Stimulated activated CD4-positive, alpha-beta T cell treated with anti-CD3 and anti-CD28 coated beads, Interleukin-15, amount 100 ng/mL, for 48 hours (primary cell): ENCODE data around the gene RGMA.
"Not testable (repeated sequence)": the region's sequence is repeated elsewhere in the genome, so short reads cannot be mapped to it uniquely, and the experiment has no call there.

Experiments used
- DNase-seq, 2 donors: peaks; one replicate each; pipeline ENCODE4 v3.0.0-alpha.2; 2020; ENCODE audit warnings: low read depth in 2 of 2

The RGMA gene

DNA sequence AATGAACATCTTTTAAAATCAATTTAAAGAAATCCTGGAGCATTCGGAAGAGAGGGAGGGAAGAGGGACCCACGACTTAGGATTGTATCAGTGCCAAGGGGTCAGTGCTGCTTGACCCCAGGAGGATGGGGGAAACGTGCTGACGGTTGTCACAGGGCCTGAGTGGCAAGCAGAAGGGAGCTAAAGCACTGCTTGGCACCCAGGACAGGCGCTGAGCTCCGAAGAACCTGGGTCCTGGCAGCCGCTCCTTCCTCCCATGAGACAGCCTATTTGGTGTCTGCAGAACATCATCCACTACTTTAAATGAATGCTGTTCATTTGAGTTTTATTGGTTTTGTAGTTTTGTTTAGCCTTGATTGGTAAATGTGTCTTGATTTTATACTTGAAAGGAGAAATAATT is 54.5 kb downstream of the RGMA start:
- DNase-seq: no peak

DNA sequence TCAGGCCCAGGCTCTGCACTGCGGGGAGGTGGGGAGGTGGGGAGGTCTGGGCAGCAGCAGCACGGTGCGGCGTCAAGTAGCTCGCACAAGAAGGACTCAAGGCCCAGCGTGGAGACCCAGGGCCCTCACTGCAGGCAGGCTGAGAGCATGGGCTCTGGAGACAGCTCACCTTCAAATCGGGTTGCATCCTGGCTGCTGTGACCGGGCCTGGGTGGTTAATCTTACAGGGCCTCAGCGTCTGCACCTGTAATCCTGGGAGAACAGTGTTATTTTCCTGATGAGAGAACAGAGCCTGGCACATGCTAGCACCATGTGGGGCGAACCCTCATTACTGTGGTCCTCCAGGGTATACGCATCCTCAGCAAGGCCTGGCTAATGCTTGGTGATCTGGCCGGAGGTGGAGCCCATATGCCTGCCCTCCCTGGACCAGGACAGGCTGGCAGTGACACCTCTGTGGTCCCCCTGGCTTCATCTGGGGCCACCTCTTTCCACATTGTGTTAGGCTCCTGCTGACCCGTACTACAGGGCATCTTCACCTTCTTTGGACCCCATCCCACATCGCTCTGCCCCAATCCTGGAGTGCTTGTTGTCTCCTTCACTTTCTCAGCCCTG is 55.5 kb downstream of the RGMA start:
- DNase-seq: no peak

DNA sequence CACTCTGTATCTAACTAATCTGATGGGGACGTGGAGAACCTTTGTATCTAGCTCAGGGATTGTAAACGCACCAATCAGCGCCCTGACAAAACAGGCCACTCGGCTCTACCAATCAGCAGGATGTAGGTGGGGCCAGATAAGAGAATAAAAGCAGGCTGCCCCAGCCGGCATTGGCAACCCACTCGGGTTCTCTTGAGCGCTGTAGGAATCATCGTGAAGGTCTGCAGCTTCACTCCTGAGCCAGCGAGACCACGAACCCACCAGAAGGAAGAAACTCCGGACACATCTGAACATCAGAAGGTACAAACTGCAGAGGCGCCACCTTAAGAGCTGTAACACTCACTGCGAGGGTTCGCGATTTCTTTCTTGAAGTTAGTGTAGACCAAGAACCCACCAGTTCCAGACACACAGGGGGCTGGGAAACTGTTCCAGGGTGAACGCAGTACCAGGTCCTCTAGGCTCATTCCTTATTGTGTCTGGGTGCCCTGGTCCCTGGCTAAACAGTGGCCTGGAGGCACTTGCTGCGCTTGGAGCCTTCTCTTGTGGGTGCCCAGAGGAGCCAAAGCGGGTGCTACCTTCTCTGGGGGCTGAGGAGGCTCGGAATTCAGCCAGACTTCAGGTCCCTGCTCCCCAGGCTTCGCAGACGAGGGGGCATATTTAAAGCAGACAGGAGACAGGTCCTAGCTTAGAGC is 56.4 kb downstream of the RGMA start:
- DNase-seq: not testable (repeated sequence)

DNA sequence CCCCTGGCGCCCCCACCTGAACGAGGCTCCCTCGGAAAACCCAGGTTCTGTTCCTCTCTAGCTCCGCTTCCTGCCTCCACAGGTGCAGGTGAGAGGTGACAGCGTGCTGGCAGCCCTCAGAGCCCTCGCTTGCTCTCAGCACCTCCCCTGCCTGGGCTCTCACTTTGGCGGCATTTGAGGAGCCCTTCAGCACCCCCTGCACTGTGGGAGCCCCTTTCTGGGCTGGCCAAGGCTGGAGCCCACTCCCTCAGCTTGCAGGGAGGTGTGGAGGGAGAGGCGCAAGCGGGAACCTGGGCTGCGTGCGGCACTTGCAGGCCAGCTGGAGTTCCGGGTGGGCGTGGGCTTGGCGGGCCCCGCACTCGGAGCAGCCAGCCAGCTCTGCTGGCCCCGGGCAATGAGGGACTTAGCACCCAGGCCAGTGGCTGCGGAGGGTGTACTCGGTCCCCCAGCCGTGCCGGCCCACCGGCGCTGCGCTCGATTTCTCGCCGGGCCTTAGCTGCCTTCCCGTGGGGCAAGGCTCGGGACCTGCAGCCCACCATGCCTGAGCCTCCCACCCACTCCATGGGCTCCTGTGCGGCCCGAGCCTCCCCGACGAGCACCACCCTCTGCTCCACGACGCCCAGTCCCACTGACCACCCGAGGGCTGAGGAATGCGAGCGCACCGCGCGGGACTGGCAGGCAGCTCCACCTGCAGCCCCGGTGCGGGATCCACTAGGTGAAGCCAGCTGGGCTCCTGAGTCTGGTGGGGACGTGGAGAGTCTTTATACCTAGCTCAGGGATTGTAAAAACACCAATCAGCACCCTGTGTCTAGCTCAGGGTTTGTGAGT is 57.2 kb downstream of the RGMA start:
- not testable (repeated sequence) for DNase-seq

DNA sequence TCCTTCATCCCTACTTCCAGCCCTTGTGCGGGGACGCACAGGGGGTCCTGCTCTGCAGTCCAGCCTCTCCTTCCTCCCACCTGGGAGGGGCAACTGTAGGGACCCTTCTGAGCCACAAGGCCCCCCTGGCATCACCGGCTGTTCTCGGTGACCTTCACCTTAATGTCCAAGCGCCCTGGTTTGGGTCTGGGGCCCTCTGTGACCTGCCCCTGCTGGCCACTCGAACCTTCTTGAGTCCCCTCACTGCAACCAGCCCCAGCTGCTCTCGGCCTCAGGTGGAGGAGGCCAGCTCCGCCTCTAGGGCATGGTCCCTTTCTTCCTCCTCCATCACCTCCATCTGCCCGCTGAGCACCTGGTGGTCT is 57.9 kb downstream of the RGMA start:
- no peak for DNase-seq

DNA sequence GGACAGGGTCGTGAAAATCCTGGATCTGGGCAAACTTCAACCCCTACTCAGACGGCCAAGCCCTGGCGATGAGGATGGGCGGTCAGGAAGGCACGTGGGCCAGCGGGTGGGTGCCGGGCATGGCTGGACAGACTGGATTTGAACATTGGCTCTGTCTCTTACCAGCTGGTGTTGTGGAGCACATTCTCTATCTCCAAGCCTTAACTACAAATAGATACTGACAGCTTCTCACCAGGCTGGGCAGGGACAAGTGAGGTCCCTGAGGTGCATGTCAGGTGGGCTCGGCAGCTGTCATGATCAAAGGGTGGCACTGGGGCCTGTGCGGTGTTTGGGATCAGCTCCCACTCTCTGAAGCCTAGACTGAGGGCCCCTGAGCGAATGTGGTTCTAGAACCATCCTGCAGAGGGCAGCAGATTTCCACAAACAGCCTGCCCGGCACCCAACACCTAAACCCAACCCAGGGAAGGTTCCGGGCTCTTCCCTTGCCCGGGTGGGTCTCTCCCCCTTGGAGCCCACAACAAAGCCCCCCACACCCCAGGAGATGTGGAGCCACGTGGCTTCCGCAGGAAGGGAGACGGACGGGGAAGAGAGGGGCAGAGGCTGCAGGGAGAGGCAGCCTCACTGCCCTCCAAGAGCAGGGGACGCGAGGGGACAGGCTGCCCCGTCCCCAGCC is 58.4 kb downstream of the RGMA start:
- peak; percentile 28 to 65 for DNase-seq

DNA sequence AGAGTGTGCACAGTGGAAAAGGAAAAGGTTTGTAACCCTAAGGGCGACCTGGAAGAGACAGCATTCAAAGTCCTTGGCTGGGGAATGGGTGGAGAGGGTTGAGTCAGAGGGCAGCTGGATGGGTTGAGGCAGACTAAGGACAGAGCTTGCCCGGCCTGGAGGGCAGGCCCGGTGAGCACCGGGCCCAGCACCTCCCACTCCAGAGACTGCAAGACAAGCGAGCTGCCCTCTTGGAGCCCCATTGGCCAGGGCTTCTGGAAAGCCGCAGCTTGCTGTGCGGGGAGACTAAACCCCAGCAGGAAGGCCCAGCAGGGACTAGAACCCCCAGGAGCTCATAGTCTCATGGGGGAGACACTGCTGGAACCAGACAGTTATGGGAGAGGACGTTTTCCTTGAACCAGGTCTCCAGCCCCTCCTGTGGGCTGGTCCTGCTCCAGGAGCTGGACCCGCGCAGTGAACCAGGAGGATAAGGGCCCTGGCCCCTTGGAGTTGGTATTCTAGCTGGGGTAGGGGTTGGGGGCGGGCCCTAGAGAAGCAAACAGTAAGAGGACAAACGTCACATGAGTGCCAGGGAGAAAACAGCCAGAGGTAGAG is 59.1 kb downstream of the RGMA start:
- DNase-seq: no peak

DNA sequence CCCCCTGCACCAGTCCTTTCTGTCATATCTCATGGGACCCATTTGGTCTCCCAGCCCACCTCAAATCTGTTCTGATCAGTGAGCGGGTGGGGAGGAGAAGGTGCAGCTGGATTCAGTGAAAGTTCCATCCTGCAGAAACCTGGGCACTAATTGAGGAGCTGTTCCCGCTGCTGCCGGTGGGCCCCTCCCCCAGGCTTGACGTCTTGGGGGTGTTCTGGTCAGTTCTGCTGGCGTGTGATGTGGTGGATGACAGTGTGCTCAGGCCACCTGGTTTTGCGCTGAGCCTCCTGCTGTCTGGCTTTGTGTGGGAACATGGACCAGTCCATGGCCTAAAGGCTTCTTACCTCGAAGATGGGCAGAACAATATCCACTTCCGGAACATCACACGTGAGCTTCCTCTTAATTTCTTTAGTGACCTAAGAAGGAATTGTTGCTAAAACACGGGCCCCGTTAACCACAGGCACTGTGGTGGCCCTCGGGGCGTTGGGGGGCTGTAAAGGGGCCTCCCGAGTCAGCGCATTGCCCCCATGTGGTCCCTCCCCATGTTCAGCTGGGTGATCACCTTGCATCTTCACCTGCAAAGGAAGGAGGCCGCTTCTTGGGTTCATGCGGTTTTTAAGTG is 59.7 kb downstream of the RGMA start:
- no peak for DNase-seq

DNA sequence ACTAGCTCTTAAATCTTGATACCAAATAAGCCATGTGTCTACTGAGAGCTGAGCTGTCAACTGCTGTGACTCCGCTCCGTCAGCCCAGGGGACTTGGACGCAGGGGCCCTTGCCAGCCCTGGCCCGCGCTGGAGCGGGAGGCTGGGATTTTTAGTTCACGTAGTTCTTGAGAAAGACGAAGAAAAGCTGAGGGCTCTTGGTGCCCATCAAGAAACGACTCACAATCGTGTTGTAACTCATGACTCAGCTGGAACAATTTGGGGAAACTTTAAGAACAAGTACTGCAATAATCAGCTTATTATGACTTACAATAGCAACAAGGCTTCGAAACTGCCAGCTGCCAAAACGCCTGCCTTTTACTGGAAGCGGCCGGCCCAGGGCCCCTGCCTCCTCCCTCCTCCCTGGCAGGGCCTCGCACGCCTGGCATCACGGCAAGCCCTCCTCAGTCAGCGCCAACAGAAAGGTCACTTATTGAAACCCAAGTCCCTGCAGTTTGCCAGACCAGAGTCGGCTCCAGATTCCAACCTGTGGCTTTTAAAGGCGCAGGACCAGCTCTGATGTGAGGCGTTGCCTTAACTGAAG is 60.3 kb downstream of the RGMA start:
- no peak for DNase-seq

DNA sequence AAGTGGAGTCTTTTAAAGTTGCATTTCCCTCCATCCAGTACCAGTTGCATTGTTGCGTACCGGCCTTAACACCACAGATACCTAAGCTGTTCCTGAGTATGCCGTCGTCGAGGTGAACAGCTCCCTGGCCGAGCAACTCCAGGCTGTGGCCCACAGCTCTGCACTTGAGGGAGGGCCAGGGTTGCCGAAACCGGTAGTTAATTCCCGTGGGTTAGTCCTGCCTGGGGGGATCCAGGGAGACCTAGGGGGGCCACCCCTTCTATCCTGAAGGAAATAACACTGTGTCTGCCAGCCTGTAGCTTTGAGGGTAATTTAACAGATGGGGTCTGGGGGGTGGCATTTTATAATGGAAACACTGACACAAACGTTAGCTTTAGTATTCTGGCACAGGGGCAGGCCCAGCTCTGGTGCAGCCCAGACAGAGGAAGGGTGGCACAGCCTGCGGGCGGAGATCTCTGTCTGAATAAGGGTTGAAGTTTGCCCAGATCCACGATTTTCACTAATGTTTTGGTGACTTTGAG is 60.8 kb downstream of the RGMA start:
- DNase-seq: no peak

DNA sequence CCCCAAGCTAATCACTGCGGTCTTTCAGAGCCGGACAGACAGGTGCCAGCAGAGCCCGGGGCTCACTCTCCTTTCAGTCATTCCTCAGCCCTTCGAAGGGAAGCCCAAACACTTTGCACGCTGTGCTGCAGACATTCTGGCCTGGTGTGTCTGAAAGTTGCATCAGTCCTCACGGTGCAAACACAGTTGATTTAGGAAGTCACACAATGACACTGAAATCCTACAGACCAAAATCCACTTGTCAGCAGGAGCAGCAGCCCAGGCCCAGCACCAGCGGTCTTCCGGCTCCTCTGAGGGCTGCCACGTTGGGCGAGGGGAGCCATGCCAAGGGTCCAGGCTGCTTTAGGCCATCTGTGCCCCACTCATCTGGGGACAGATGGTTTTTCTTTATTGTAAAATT is 61.6 kb downstream of the RGMA start:
- DNase-seq: no peak

DNA sequence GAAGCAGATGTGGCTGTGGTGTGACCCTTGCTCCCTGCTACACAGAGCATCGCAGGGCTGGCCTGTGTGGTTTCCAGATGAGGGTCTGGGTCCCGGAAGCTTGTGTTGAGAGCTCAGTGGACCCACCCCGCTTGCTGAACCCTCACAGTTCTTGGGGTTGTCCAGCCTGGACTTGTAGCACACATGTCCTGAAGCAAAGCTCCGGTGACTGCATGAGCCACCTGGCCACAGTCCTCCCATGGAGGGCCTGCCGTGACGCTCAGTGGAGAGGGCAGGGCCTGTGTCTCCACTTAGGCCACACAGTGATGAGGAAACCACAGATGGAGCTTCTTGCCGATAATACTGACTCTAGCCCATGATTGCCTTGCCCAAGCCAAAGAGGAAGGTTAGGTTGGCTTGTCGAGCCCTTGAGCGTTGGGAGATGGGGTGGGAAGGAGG is 62.6 kb downstream of the RGMA start:
- DNase-seq: no peak

DNA sequence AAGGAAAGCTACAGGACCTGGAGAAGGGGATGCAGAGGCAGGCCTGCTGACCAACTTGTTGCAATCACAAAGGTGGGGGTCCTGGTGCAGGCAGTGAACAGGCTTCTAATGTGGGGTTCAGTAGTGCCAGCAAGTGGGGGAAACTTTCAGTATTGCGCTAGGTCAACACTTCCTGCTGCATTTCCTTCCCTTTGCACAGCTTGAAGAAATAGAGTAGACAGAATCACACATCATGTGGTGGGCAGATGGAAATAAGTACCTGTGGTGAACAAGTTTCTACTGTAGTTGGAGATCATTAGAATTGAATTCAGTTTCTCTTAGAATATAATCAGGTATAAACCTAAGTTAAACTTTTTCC is 63.4 kb downstream of the RGMA start:
- no peak for DNase-seq

DNA sequence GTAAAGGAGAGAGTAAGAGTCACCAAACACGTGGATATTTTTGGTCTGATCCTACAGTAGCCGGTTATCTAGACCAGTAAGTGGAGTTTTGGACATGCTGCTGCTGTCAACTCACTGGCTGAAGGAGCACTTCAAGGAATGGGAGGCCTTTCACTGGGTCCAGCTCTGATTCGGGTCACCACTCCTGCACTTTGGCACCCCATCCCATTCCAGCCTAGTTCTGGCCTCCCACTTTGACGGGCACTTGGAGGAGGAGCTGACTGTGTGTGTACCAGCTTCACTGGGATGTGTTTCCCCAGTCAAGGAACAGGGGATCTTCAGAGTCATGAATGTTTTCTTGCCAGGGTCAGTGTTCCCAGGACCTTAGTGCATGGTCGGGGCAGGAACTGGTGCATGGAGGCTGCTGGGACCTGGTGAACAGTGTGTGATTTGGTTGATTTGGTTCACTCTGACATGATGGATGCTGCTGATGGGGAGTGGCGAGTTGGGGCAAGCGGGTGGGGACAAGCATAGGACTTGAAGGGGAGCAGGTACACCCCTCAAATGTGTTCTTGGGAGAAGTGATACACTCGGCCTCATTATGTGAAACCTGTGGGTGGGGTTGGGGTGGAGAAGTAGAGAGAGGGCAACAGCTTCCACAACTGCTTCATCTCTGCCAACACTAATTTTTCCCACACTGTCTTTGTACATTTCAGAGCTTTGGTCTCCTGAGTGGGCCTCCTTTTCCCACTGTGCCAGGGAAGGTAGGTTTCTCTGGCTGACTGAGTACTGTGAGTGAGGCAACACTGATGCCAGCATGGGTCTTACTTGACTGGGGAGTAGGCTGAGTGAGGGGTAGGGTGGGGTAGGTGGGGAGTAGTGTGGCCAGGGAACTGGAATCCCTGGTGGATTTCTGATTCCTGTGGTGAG is 64.0 kb downstream of the RGMA start:
- no peak for DNase-seq

DNA sequence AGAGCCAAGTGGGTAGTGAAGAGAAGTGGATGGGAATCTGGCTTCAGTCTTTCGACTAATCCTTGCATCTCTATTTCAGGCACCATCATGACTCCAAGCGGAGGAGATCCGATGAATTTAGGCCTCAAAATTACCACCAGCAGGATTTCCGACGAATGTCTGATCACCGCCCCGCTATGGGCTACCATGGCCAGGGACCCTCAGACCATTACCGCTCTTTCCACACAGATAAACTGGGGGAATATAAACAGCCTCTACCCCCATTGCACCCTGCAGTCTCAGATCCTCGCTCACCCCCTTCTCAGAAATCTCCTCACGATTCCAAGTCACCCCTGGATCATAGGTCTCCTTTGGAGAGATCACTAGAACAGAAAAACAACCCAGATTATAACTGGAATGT is 64.7 kb downstream of the RGMA start:
- no peak for DNase-seq

DNA sequence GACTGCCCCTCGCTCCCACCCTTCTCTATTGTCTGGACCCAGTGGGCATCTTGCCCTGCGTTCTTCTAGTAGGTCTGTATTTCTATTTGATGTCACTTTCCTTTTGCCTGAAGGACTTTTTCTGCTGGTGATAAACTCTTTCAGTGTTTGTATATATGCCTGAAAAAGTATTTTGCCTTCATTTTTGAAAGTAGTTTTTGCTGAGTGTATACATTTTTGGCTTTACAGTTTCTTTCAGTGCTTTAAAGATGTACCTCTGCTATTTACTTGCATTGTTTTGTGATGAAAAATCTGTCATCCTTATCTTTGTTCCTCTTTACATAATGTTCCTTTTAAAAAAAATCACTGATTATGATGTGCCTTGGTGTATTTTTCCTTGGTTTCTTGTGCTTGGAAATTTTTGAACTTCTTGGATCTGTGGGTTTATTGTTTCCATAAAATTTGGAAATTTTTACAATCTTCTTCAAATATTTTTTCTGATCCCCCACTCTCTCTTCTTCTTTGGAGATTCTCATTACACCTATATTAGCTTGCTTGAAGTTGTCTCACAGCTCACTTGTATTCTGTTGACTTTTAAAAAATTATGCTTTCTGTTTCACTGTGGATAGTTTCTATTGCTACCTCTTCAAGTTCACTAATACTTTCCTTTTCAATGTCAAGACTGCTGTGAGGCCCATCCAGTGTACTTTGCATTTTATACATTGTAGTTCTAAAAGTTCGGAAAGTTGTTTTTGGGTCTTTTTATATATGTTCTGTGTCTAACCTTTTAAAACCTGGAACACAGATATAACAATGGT is 67.8 kb downstream of the RGMA start:
- no peak for DNase-seq

DNA sequence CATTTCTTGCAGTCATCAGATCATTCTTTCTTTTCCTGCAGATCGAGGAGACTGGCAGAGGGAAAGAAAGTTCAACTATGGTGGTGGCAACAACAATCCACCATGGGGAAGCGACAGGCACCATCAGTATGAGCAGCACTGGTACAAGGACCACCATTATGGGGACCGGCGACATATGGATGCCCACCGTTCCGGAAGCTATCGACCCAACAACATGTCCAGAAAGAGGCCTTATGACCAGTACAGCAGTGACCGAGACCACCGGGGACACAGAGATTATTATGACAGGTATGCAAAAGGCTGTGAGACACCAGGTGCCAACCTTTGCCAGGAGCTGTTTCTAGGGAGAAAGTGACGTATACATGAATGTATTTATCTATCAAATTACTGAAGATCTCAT is 69.0 kb downstream of the RGMA start:
- no peak for DNase-seq

DNA sequence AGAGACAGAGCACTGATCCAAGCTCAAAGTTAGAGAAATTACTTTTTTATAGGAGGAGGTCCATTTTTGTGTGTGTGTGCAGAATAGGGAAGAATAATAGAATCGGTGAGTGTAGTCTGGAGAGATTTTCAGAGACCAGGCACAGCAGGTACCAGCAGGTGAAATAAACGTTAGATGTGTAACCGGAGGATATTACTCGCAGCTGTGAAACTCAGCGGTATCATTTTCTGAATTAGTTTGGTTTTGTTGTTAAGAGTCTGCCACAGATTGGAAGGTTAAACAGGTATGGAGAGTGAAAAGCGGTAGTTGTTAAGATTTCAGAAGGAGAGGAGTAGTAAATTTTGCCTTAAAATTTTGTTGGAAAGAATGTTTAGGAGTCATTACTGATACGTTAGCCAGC is 69.9 kb downstream of the RGMA start:
- DNase-seq: no peak

DNA sequence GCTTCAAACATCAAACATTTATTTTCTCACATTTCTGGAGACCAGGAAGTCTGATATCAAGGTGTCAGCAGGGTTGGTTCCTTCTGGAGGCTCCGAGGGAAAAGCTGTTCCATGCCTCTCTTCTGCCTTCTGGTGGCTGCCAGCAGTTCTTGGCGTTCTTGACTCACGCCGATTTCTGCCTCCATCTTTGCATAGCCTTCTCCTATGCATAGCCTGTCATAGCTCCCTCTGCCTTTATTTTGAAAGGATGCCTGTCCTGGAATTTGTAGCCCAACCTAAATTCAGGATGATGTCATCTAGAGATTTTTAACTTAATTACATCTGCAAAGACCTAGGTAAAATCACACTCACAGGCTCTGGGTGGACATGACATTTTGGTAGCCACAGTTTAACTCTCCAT is 70.4 kb downstream of the RGMA start:
- DNase-seq: no peak
